HepG2 (cell line): ENCODE data around the gene KAZALD1. TPM values are rescaled to one million over a fixed set of nuclear protein-coding genes. Genes with fewer than 3 reads are reported as not detected.

ENCODE experiments used
- ATAC-seq: fragments of 200-7000 bp; cut with Tn5 transposase; 3 replicates; pipeline ENCODE4 v1.9.1; 2020; ENCODE audit warnings: mild to moderate bottlenecking, moderate library complexity
- BruUV-seq: library from RNA; stranded (reverse); fragments of 400-500 nt; replicated peaks from 2 replicates; lab custom pipeline; 2021; lab: Mats Ljungman, UMichigan
- CTCF ChIA-PET: fragments of 300-600 bp; formaldehyde crosslinking; extraction: SDS; loops from one replicate; lab custom pipeline; 2021; ENCODE audit warnings: low total read pairs, inconsistent platforms, low intra/inter-chr PET ratio; lab: Yijun Ruan, JAX
- POLR2A ChIA-PET: fragments of 350-600 bp; sonication (Branson Sonifier 250); formaldehyde crosslinking; loops from one replicate; lab custom pipeline; 2020; ENCODE audit warnings: antibody characterized with exemption, inconsistent platforms; lab: Yijun Ruan, JAX
- DNase-seq: peaks from one replicate; pipeline ENCODE4 v3.0.0-alpha.2; 2015; ENCODE audit warnings: low spot score
- FAIRE-seq: peaks from 3 replicates; lab custom pipeline; 2011; peaks lifted over from hg19 to GRCh38; lab: Jason Lieb, UNC
- H2AFZ ChIP-seq: one replicate; pipeline ENCODE4 v1.6.1; 2011; ENCODE audit warnings: low read length, inconsistent platforms
- H3K27ac ChIP-seq: fragments of 300-600 bp; 3 replicates; pipeline ENCODE4 v1.8.0; 2011; ENCODE audit warnings: mixed run types, mild to moderate bottlenecking, mixed read lengths, low read length, inconsistent platforms; ENCODE audit not compliant: insufficient read depth; ENCODE audit errors: extremely low read length
- H3K27me3 ChIP-seq, 2 experiments: fragments of 200-600 bp in 1 of 2; 2 replicates in 1 of 2; 3 replicates in 1 of 2; pipeline versions ENCODE4 v1.6.0 to v1.8.0; 2011; ENCODE audit warnings: low read length in 2 of 2, mild to moderate bottlenecking in 2 of 2, moderate library complexity in 2 of 2, inconsistent platforms in 1 of 2; ENCODE audit not compliant: insufficient read depth in 2 of 2, control insufficient read depth in 1 of 2
- H3K36me3 ChIP-seq, 2 experiments: fragments of 200-600 bp in 1 of 2; replicated peaks in 1 of 2; 2 replicates in 1 of 2; 3 replicates in 1 of 2; pipeline versions ENCODE4 v1.5.1 to v1.8.0; 2011; ENCODE audit warnings: low read length in 2 of 2, inconsistent platforms in 1 of 2; ENCODE audit not compliant: insufficient read depth in 2 of 2, control insufficient read depth in 1 of 2
- H3K4me1 ChIP-seq: 2 replicates; pipeline ENCODE4 v1.5.1; 2012; ENCODE audit warnings: low read length, inconsistent platforms; ENCODE audit not compliant: insufficient read depth
- H3K4me2 ChIP-seq: 2 replicates; pipeline ENCODE4 v1.6.0; 2011; ENCODE audit warnings: low read depth, low read length, inconsistent platforms
- H3K4me3 ChIP-seq, 3 experiments: fragments of 200-600 bp in 1 of 3; sonication (generic), shearing (Covaris generic) in 1 of 3; replicated peaks in 1 of 3; 2 replicates each; pipeline ENCODE4 v1.5.1; 2011 to 2016; ENCODE audit warnings: low read length in 3 of 3, inconsistent platforms in 2 of 3, low read depth in 2 of 3, mild to moderate bottlenecking in 2 of 3, control low read depth in 1 of 3, mixed read lengths in 1 of 3; ENCODE audit not compliant: insufficient read depth in 1 of 3
- H3K79me2 ChIP-seq: one replicate; pipeline ENCODE4 v1.6.1; 2011; ENCODE audit warnings: low read length, inconsistent platforms; ENCODE audit not compliant: insufficient read depth
- H3K9ac ChIP-seq: 2 replicates; pipeline ENCODE4 v1.6.0; 2011; ENCODE audit warnings: mild to moderate bottlenecking, low read depth, low read length, inconsistent platforms; ENCODE audit not compliant: insufficient read depth
- H3K9me3 ChIP-seq: 2 replicates; pipeline ENCODE4 v1.5.1; 2012; ENCODE audit warnings: mild to moderate bottlenecking, low read length
- H4K20me1 ChIP-seq: 2 replicates; pipeline ENCODE4 v1.6.0; 2011; ENCODE audit warnings: inconsistent platforms, mild to moderate bottlenecking, low read length, moderate library complexity; ENCODE audit not compliant: insufficient read depth
- CREB1 ChIP-seq, 2 experiments: fragments of 450-650 bp in 1 of 2; IDR thresholded peaks; 2 replicates each; pipeline ENCODE4 v1.6.1; 2016 to 2017; ENCODE audit warnings: control low read depth in 1 of 2, mild to moderate bottlenecking in 1 of 2, missing compliant biosample characterization in 1 of 2, missing genetic modification characterization in 1 of 2
- DPF2 ChIP-seq: sonication (generic); formaldehyde crosslinking; IDR thresholded peaks from 2 replicates; pipeline ENCODE4 v1.4.0; 2020; ENCODE audit warnings: mild to moderate bottlenecking, low read depth, missing genetic modification reagents, borderline replicate concordance
- FOXK1 ChIP-seq: sonication (generic); formaldehyde crosslinking; IDR thresholded peaks from 2 replicates; pipeline ENCODE4 v1.4.0; 2020; ENCODE audit warnings: low read depth, missing genetic modification reagents, borderline replicate concordance
- GFI1 ChIP-seq: sonication (generic); formaldehyde crosslinking; IDR thresholded peaks from 2 replicates; pipeline ENCODE4 v1.5.0; 2020; ENCODE audit warnings: missing genetic modification reagents, mild to moderate bottlenecking, borderline replicate concordance
- HNRNPK ChIP-seq: fragments of 200-400 bp; formaldehyde crosslinking; IDR thresholded peaks from 2 replicates; pipeline ENCODE4 v1.6.1; 2018; ENCODE audit warnings: low read length, low read depth, moderate library complexity, mild to moderate bottlenecking; ENCODE audit not compliant: poor library complexity, severe bottlenecking
- MTA3 ChIP-seq: sonication (generic); formaldehyde crosslinking; IDR thresholded peaks from 2 replicates; pipeline ENCODE4 v1.4.0; 2020; ENCODE audit warnings: missing genetic modification reagents
- SKIL ChIP-seq: sonication (generic); formaldehyde crosslinking; IDR thresholded peaks from 2 replicates; pipeline ENCODE4 v1.8.0; 2022; ENCODE audit warnings: missing genetic modification reagents, mild to moderate bottlenecking, moderate library complexity, borderline replicate concordance
- ZKSCAN8 ChIP-seq: IDR thresholded peaks from 2 replicates; pipeline ENCODE4 v1.6.1; 2016; ENCODE audit warnings: borderline replicate concordance, missing genetic modification reagents, missing compliant biosample characterization
- ZNF282 ChIP-seq: fragments of 450-650 bp; IDR thresholded peaks from 2 replicates; pipeline ENCODE4 v1.6.1; 2018; ENCODE audit not compliant: partially characterized antibody
- ZNF446 ChIP-seq: sonication (generic); formaldehyde crosslinking; IDR thresholded peaks from 2 replicates; pipeline ENCODE4 v1.5.0; 2020; ENCODE audit warnings: mild to moderate bottlenecking, missing genetic modification reagents
- ZNF451 ChIP-seq: sonication (generic); formaldehyde crosslinking; IDR thresholded peaks from 2 replicates; pipeline ENCODE4 v1.5.0; 2020; ENCODE audit warnings: mild to moderate bottlenecking, missing genetic modification reagents
- ZNF598 ChIP-seq: sonication (generic); formaldehyde crosslinking; IDR thresholded peaks from 2 replicates; pipeline ENCODE4 v1.5.1; 2020; ENCODE audit warnings: mild to moderate bottlenecking, missing genetic modification reagents, borderline replicate concordance
- ZNF788 ChIP-seq: sonication (generic); formaldehyde crosslinking; IDR thresholded peaks from 2 replicates; pipeline ENCODE4 v1.5.0; 2020; ENCODE audit warnings: mild to moderate bottlenecking, missing genetic modification reagents, borderline replicate concordance
- ZSCAN12 ChIP-seq: sonication (generic); formaldehyde crosslinking; IDR thresholded peaks from 2 replicates; pipeline ENCODE4 v1.9.0; 2021; ENCODE audit warnings: mild to moderate bottlenecking, missing genetic modification reagents
- WGBS: methylation state at CpG from one replicate; pipeline ENCODE4 v1.1.6; 2017; ENCODE audit warnings: low lambda C conversion rate; 5-methylcytosine and 5-hydroxymethylcytosine counted together
- in situ Hi-C: cut with HindIII; loops from 2 replicates; pipeline ENCODE4 v1.10.0; 2017; ENCODE audit warnings: low pct_unique_long_range_greater_than_20kb; ENCODE audit not compliant: extremely low pct_ligation_motif_present
- intact Hi-C: fragments of 100-400 bp; cut with micrococcal nuclease; formaldehyde crosslinking; loops from one replicate; pipeline ENCODE4 v1.10.0; 2022; ENCODE audit not compliant: unreplicated experiment
- polyA plus RNA-seq, 8 experiments: library from polyadenylated mRNA; depleted of rRNA in 3 of 8; stranded (reverse) in 7 of 8; unstranded in 1 of 8; fragments of >200 nt; fragmentation: Illumina TruSeq in 4 of 8; extraction: Trizol in 4 of 8; gene quantifications; 2 replicates each; pipeline versions ENCODE4 v1.2.1 to v1.2.3, GENCODE V29; 2011 to 2016; ENCODE audit warnings: low read depth in 4 of 8, missing spikeins in 1 of 8, mixed read lengths in 1 of 8; ENCODE audit not compliant: insufficient read depth in 1 of 8
- total RNA-seq, 5 experiments: library from RNA; depleted of rRNA; stranded (reverse); fragments of >200 nt; fragmentation: Illumina TruSeq; extraction: Trizol; gene quantifications; 2 replicates each; pipeline ENCODE4 v1.2.3, GENCODE V29; 2016; ENCODE audit warnings: low read depth in 1 of 5
- TF ChIP-seq, protein P1 (sequence below): sonication (generic); formaldehyde crosslinking; IDR thresholded peaks from 2 replicates; pipeline ENCODE4 v1.5.0; 2020; ENCODE audit warnings: missing genetic modification reagents
- TF ChIP-seq, protein P2 (sequence below): sonication (generic); formaldehyde crosslinking; IDR thresholded peaks from 2 replicates; pipeline ENCODE4 v1.4.0; 2020; ENCODE audit warnings: missing genetic modification reagents

KAZALD1 gene
- total and polyA plus RNA-seq, 2 of the 13 experiments (the other 11 are each of a cell fraction or from before 2014, with no cell fraction given) = 16.7 to 27.7 TPM

- TF ChIP-seq, protein P1, sequence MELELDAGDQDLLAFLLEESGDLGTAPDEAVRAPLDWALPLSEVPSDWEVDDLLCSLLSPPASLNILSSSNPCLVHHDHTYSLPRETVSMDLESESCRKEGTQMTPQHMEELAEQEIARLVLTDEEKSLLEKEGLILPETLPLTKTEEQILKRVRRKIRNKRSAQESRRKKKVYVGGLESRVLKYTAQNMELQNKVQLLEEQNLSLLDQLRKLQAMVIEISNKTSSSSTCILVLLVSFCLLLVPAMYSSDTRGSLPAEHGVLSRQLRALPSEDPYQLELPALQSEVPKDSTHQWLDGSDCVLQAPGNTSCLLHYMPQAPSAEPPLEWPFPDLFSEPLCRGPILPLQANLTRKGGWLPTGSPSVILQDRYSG (CRISPR knock-in tag) = no peak
- no peak for TF ChIP-seq SKIL (CRISPR knock-in tag)
- TF ChIP-seq, protein P2, sequence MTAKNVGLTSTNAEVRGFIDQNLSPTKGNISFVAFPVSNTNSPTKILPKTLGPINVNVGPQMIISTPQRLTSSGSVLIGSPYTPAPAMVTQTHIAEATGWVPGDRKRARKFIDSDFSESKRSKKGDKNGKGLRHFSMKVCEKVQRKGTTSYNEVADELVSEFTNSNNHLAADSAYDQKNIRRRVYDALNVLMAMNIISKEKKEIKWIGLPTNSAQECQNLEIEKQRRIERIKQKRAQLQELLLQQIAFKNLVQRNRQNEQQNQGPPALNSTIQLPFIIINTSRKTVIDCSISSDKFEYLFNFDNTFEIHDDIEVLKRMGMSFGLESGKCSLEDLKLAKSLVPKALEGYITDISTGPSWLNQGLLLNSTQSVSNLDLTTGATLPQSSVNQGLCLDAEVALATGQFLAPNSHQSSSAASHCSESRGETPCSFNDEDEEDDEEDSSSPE = no peak
Measured at GRCh38 chr10:101021692-101022251, 40.0 kb upstream of the KAZALD1 start (continued).

GRCh38 chr10:101022967-101023705, 38.7 kb upstream of the KAZALD1 start:
- no peak overlapping the region for H3K9ac ChIP-seq
- H3K36me3 ChIP-seq = no peaks in the 10 kb centered on the region
- FAIRE-seq (no peak), ATAC-seq (no peak), DNase-seq (no peak)
- H2AFZ ChIP-seq = no peak overlapping the region
- H3K27ac ChIP-seq = no peak overlapping the region
- H3K9me3 ChIP-seq = no peaks in the 10 kb centered on the region
- in situ Hi-C loops = no loop called here
- intact Hi-C loops = no loop called here
- ChIA-PET POLR2A (no interaction called here), CTCF (no interaction called here)
- H3K4me1 ChIP-seq = peaks cover 13% of the 10 kb centered on the region
- no peak overlapping the region for H3K4me2 ChIP-seq
- H3K79me2 ChIP-seq = no peaks in the 10 kb centered on the region
- H3K4me3 ChIP-seq = no peak overlapping the region
- 74% methylated on average over 12 of the region's 15 CpGs for WGBS
- no peaks in the 10 kb centered on the region for H4K20me1 ChIP-seq
- H3K27me3 ChIP-seq = peaks cover 1 to 13% of the 10 kb centered on the region in 2 experiments; a peak in 2 of 5 replicates
- BruUV-seq = no TSS peak
- TF ChIP-seq ZNF282 (no peak), ZNF446 (CRISPR knock-in tag) (no peak), CREB1 (IDR thresholded peaks at IDR 0.05) (no peak), CREB1 (CRISPR knock-in tag; IDR thresholded peaks at IDR 0.05) (no peak), GFI1 (CRISPR knock-in tag) (no peak), ZKSCAN8 (CRISPR knock-in tag) (no peak), ZSCAN12 (CRISPR knock-in tag) (no peak), FOXK1 (no peak), MTA3 (CRISPR knock-in tag) (no peak), DPF2 (no peak), ZNF788 (CRISPR knock-in tag) (no peak), ZNF451 (CRISPR knock-in tag) (no peak), HNRNPK (no peak), ZNF598 (CRISPR knock-in tag) (no peak)
